AG10803 (cell line): Measurements from ENCODE around the gene CRACR2A.

Experiments used
- DNase-seq: peaks from one replicate; pipeline ENCODE4 v3.0.0; 2010; ENCODE audit warnings: low read depth
- H3K4me3 ChIP-seq: 2 replicates; pipeline ENCODE4 v1.5.1; 2011; ENCODE audit warnings: mild to moderate bottlenecking, low read length, control low read depth
- CTCF ChIP-seq: conservative IDR thresholded peaks from 2 replicates; pipeline ENCODE4 v1.5.1; 2011; ENCODE audit warnings: mild to moderate bottlenecking, low read length, control low read depth, inconsistent platforms

Gene CRACR2A

GRCh38 chr12:3790642-3791041, 37.7 kb upstream of the CRACR2A start:
- TF ChIP-seq CTCF = no peak
- DNase-seq = no peak
- no peak overlapping the region for H3K4me3 ChIP-seq

- DNase-seq = no peak
- no peak overlapping the region for H3K4me3 ChIP-seq
- no peak for TF ChIP-seq CTCF
These were observed 36.9 kb upstream of the CRACR2A start for GRCh38 chr12:3789838-3790237.

- no peak overlapping the region for H3K4me3 ChIP-seq
- TF ChIP-seq CTCF = peak; percentile 88
- peak; percentile 50 for DNase-seq
These were observed 24.4 kb upstream of the CRACR2A start for GRCh38 chr12:3777206-3777809.

- no peak for DNase-seq
- no peak for TF ChIP-seq CTCF
- H3K4me3 ChIP-seq = no peak overlapping the region
These were observed 22.6 kb upstream of the CRACR2A start for GRCh38 chr12:3775385-3776035.

- DNase-seq = peak; percentile 38
- H3K4me3 ChIP-seq = no peak overlapping the region
- TF ChIP-seq CTCF = no peak
These were observed 19.5 kb upstream of the CRACR2A start for GRCh38 chr12:3772380-3772779.

- no peak for TF ChIP-seq CTCF
- DNase-seq = no peak
- H3K4me3 ChIP-seq = no peak overlapping the region
These were observed 18.9 kb upstream of the CRACR2A start for GRCh38 chr12:3771853-3772252.

GRCh38 chr12:3770891-3771290, 18.0 kb upstream of the CRACR2A start:
- DNase-seq = peak; percentile 80
- TF ChIP-seq CTCF = no peak
- H3K4me3 ChIP-seq = no peak overlapping the region
